ENCODE results near the gene ARHGEF37.
A peak's percentile ranks its signal among the peaks of the same experiment; 100 is the strongest.

The ARHGEF37 gene

GRCh38 chr5:149572170-149572569 is 9.1 kb upstream of the ARHGEF37 start:
- H3K27ac ChIP-seq, result peak overlapping the region; percentile 57
- TF ChIP-seq, protein P1, sequence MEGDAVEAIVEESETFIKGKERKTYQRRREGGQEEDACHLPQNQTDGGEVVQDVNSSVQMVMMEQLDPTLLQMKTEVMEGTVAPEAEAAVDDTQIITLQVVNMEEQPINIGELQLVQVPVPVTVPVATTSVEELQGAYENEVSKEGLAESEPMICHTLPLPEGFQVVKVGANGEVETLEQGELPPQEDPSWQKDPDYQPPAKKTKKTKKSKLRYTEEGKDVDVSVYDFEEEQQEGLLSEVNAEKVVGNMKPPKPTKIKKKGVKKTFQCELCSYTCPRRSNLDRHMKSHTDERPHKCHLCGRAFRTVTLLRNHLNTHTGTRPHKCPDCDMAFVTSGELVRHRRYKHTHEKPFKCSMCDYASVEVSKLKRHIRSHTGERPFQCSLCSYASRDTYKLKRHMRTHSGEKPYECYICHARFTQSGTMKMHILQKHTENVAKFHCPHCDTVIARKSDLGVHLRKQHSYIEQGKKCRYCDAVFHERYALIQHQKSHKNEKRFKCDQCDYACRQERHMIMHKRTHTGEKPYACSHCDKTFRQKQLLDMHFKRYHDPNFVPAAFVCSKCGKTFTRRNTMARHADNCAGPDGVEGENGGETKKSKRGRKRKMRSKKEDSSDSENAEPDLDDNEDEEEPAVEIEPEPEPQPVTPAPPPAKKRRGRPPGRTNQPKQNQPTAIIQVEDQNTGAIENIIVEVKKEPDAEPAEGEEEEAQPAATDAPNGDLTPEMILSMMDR (IDR thresholded peaks at IDR 0.05), result no peak
- no peak for TF ChIP-seq ZFX (IDR thresholded peaks at IDR 0.05; ENCODE audit: borderline replicate concordance)

DNA sequence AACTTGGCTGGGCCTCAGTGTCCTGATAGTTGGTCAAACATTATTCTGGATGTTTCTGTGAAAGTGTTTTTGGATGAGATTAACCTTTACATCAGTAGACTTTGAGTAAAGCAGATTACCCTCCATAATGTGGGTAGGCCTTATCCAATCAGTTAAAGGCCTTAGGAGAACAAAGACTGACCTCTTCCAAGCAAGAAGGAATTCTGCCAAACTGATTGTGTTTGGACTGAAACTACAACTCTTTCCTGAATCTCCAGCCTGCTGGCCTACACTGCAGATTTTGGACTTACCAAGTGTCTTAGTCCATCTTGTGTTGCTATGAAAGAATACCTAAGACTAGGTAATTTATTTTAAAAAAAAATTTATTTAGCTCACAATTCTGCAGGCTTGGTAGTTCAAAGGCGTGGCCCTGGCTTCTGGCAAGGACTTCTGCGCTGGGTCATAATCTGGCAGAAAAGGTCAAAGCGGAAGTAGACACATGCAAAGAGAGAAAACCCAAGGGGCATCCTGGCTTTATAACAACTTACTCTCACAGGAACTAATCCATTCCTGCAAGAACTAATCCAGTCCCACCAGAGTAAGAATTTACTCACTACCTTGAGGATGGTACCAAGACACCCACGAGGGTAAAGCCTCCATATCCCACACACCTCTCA is 8.6 kb upstream of the ARHGEF37 start:
- H3K27ac ChIP-seq, result peak overlapping the region; percentile 57
- TF ChIP-seq, protein P1 (IDR thresholded peaks at IDR 0.05), result no peak

- no peak overlapping the region for H3K27ac ChIP-seq
- TF ChIP-seq, protein P1 (IDR thresholded peaks at IDR 0.05), result no peak
- TF ChIP-seq ZFX (IDR thresholded peaks at IDR 0.05; ENCODE audit: borderline replicate concordance), result no peak
Measured at GRCh38 chr5:149575131-149575530, 6.2 kb upstream of the ARHGEF37 start.

DNA sequence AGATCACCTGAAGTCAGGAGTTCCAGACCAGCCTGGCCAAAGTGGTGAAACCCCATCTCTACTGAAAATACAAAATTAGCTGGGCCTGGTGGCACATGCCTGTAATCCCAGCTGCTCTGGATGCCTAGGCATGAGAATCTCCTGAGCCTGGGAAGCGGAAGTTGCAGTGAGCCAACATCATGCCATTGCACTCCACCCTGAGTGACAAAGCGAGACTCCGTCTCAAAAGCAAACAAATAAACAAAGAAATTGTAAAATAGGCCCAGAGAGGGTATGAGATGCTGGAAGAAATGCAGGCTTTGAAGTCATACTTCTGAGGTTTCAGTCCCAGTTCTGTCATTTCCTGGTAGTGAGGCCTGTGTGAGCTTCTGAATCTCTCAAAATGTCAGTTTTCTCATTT is 5.3 kb upstream of the ARHGEF37 start:
- TF ChIP-seq ZFX (IDR thresholded peaks at IDR 0.05; ENCODE audit: borderline replicate concordance), result no peak
- TF ChIP-seq, protein P1 (IDR thresholded peaks at IDR 0.05), result no peak
- no peak overlapping the region for H3K27ac ChIP-seq

- TF ChIP-seq, protein P1 (IDR thresholded peaks at IDR 0.05), result no peak
- no peak for TF ChIP-seq ZFX (IDR thresholded peaks at IDR 0.05; ENCODE audit: borderline replicate concordance)
Measured at GRCh38 chr5:149578896-149579295, 2.4 kb upstream of the ARHGEF37 start.

DNA sequence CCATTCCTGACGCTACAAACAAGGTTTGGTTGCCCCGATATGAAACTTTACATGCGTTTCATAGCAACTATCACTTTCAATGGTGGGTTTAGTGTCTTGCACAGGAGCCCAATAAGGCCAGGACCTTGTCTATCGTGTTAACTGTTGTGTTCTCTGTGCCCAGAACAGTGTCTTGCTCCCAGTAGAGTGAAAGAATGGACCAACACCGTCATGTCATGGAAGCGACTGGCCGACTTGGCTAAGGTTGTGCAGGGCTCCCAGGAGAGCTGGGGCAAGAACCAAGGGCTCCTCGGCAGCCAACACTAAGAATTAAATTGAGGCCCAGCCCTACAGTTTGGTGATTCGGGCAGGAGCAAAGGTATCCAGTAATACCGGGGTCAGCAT is 498 bp upstream of the ARHGEF37 start:
- no peak for TF ChIP-seq ZFX (IDR thresholded peaks at IDR 0.05; ENCODE audit: borderline replicate concordance)
- TF ChIP-seq, protein P1 (IDR thresholded peaks at IDR 0.05), result no peak

More at GRCh38 chr5:149578896-149579295, 2.4 kb upstream of the ARHGEF37 start:
- H3K27ac ChIP-seq, result peak overlapping the region; percentile 100

DNA sequence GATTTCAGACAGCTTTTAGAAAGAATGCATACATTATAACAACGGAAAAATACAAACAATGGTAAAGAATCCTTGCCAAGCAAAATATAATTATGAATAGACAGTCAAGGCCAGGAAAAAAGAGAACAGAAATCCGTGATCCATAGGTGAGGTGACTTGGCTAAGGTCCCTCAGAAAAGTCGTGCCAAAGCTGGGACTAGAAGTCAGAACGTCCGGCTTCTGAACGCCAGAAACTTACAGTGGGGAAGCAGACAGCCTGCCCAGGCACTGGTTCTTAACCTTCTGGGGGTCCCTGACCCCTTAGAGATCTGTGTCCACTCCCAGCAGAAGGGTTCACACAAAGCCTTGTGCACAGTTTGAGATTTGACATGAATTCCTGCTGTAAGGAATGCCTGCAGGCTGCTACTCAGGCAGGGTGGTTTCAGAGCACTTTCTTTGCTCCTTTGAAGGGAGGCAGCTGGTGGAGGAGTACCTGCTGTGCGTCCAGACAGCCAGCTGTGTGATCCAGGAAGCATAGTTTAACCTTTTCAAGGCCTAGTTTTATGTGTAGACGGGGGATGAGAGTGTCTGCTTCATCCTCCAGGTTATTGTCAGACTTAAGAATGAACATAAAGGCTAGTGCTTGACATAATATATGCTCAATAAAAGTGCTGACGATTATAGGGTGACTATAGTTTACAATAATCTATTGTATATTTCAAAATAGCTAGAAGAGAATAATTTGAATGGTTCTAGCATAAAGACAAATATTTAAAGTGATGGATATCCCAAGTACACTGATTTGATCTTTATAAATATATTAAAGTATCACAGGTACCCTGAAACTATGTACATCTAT is 852 bp downstream of the ARHGEF37 start:
- peak overlapping the region; percentile 100 for H3K27ac ChIP-seq
- TF ChIP-seq, protein P1 (IDR thresholded peaks at IDR 0.05), result no peak

More for the DNA sequence above, 498 bp upstream of the ARHGEF37 start:
- H3K27ac ChIP-seq, result peak overlapping the region; percentile 100
